ENCODE measurements around the gene GAN.

DNA sequence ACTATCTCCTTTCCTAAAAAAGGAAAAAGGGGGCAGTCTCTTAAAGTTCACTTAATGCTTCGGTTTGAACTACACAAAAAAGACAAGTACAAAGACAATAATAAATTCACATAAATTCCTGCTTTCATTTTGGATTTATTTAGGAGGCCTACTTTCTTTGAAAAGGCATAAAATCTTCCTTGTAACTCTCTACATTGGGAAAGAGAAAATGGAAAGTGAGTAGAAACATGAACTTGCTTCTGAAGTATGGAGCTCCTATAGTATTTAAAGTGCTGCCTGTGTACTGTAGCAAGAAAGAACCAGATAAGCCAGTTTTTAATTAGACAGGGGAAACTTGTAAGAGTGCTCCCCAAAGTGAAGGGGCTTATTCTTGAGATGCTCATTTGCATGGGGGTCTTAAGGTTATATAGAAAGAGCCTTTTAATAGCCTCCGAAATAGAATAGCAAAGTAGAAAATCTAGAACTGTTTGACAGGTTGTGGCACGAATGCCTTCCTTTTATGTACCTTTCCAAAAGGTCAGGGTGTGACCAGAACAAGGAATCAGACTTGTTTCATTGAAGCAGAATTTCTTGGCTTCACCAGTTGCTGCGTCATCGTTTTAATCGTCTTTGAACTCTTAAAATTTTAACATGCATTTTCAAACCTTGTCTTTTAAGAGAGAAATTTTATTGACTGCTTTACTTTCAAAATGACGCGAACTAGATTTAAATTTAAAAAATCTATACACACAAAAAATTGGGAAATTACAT, 12.9 kb downstream of the GAN start:
- TF ChIP-seq CTCF (IDR thresholded peaks at IDR 0.05; ENCODE audit: low read length) (no peak), EZH2 (optimal IDR thresholded peaks at IDR 0.05; ENCODE audit: low read depth, low read length) (no peak)

Data from MM.1S (cell line).